ENCODE measurements around the gene ELP1.
"Not testable (repeated sequence)": the region's sequence is repeated elsewhere in the genome, so short reads cannot be mapped to it uniquely, and the experiment has no call there.

The ELP1 gene

DNA sequence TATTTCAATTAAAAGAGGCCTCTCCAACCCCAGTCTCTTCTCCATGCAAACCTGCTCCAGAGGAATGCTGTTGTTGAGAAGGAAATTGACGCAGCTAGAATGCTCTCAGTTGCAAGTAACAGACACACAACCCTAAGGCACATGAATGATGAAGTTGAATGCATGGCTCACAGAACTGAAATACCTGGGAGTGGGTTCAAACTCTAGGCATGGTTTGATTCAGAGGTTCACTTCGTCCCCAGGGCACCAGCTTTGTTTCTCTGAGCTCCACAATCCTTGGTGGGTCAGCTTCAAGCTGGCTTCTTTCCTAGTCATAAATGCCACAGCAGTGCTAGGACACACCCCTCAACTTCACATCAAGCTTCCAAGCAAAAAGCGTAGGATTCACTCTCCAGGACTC lies 82.8 kb downstream of the ELP1 start:
- DNase-seq, result no peak

DNA sequence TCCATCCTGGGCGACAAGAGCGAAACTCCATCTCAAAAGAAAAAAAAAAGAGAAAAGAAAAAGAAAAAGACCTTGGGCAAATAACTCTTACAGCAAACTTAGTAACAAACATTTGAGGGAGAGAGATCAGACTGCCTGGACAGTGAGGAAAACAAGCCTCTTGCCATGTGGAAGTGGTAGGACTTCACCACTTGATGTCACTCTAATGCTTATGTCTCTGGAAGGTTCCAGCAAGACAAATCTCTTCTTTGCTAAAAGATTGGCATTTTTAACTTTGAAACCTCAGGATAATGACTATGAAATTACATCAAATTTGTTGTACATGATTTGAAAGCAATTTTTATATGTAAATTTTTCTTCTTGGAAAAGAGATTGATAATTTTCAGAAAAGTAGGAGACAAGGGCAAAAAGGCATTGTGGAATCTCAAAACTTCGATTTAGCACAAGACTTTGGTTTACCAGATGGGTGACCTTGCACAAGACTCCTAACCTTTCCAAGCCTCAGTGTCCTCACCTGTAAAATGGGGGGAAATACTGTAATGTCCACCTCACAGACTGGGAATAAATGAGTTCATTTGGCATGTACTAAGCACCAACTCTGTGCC lies 83.5 kb downstream of the ELP1 start:
- no peak for DNase-seq

DNA sequence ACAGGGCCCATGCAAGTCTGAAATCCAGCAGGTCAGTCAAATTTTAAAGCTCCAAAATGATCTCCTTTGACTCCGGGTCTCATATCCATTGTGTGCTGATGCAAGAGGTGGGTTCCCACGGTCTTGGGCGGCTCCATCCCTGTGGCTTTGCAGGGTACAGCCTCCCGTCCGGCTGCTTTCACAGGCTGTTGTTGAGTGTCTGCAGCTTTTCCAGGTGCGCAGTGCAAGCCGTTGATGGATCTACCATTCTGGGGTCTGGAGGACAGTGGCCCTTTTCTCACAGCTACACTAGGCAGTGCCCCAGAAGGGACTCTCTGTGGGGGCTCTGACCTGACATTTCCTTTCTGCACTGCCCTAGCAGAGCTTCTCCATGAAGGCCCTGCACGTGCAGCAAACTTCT lies 85.6 kb downstream of the ELP1 start:
- not testable (repeated sequence) for DNase-seq

DNA sequence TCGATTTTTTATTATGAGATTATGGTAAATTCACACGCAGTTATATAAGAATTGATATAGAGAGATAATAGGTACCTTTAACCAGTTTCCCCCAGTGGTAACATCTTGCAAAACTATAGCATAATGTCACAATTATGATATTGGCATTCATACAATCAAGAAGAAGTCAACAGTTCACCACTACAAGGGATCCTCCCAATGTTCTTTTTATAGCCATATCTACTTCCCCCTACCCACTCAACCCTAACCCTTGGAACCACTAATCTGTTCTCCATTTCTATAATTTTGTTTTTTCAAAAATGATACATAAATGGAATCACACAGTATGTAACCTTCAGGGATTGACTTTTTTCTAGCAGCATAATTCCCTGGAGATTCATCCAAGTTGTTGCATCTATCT lies 88.0 kb downstream of the ELP1 start:
- DNase-seq, result no peak

- DNase-seq, result no peak
Measured at GRCh38 chr9:108845507-108845906, 88.4 kb downstream of the ELP1 start.

DNA sequence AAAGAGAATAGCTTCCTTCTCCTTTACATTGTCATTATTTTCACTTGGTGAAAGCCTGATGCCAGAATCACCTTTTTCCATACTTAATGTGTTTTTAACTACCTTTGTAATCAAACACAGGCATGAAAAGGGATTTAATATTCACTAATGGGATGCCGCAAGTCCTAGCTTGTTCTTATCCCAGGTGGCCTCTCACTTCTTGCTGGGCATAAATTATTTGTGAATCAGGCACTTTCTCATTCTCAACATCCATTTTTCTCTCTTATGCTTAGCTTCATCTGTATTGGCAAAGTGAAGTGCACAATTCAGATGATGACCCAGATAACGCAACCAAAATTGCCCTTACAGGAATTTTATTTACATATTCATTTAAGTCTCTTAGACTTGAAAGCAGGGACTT lies 89.1 kb downstream of the ELP1 start:
- no peak for DNase-seq

- no peak for DNase-seq
Measured at GRCh38 chr9:108844391-108844790, 89.5 kb downstream of the ELP1 start.

DNA sequence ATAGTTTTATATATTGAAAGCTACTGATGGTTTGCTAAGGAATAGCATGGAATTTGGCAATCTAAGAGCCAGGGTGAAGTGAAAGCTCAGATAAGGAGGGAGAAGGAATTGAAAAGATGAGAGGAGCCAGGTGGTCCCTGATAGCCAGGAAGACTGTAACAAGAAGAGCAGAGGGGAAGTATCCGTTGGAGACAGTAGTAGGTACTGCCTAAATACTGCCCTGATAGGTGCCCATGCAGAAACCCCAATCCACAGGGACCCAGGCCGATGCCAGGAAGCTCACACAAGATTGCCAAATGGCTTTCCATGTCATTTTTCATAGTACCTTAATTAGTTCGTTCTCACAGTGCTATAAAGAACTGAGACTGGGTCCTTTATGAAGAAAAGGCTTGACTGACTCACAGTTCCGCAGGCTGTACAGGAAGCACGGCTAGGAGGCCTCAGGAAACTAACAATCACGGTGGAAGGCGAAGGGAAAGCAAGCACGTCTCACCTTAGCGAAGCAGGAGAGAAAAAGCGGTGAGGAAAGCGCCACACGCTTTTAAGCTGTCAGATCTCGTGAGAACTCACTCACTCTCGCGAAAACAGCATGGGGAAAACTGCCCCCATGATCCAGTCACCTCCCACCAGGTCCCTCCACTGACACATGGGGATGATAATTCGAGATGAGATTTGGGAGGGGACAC lies 91.2 kb downstream of the ELP1 start:
- no peak for DNase-seq

DNA sequence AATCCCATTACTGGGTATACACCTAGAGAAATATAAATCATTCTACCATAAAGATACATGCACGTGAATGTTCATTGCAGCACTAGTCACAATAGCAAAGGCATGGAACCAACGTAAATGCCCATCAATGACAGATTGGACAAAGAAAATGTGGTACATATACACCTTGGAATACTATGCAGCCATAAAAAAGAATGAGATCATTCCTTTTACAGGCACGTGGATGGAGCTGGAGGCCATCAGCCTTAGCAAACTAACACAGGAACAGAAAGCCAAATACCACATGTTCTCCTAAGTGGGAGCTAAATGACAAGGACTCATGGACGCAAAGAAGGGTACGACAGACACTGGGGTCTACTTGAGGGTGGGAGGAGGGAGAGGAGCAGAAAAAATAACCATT lies 94.4 kb downstream of the ELP1 start:
- not testable (repeated sequence) for DNase-seq

GRCh38 chr9:108838017-108838416 lies 95.9 kb downstream of the ELP1 start:
- DNase-seq, result peak; percentile 91

DNA sequence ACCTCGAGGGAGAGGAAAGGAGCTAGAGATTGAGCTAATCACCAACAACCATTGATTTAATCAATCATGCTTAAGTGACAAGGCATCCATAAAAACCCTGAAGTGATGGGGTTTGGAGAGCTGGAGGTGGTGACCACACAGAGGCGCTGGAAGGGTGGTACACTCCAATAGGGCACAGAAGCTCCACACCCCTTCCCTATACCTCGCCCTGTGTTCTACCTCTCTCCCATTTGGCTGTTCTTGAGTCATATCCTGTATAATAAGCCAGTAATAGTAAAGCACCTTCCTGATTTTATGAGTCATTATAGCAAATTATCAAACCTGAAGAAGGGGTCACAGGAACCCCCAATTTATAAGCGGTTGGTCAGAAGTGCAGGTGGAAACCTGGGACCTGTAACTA lies 96.4 kb downstream of the ELP1 start:
- no peak for DNase-seq

- peak; percentile 48 for DNase-seq
Measured at GRCh38 chr9:108836781-108837180, 97.1 kb downstream of the ELP1 start.

DNA sequence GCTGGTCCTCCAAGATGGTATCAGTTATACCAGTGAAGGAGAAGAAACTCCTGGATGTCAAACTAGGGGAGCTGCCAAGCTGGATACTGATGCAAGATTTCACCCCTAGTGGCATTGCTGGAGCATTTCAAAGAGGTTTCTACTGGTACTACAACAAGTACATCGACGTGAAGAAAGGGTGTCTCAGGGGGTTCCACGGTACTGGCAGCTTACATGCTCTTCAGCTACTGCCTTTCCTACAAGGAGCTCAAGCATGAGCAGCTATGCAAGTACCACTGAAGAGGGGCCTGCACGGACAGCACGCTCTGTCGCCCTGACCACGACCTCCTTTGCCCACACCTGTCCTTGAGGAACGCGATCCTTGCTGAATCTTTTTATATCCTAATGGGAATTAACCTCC lies 97.6 kb downstream of the ELP1 start:
- no peak for DNase-seq

DNA sequence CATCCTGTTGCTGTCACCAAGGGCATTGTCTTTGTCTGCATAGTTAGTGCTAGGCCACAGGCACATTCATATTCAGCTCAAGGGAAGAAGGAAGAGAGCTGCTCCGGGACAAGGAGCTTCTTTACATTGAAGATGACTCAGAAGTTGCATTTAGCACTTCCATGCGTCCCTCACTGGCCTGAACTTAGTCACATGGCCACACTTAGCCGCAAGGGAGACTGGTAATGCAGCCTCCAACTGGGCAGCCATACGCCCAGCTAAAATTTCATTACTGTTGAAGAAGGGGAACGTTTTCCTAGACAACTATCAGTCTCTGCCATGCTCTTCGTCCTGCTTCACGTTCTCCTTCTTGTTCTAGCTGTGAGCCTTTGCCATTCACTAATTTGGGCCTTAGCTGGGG lies 98.1 kb downstream of the ELP1 start:
- peak; percentile 40 for DNase-seq

DNA sequence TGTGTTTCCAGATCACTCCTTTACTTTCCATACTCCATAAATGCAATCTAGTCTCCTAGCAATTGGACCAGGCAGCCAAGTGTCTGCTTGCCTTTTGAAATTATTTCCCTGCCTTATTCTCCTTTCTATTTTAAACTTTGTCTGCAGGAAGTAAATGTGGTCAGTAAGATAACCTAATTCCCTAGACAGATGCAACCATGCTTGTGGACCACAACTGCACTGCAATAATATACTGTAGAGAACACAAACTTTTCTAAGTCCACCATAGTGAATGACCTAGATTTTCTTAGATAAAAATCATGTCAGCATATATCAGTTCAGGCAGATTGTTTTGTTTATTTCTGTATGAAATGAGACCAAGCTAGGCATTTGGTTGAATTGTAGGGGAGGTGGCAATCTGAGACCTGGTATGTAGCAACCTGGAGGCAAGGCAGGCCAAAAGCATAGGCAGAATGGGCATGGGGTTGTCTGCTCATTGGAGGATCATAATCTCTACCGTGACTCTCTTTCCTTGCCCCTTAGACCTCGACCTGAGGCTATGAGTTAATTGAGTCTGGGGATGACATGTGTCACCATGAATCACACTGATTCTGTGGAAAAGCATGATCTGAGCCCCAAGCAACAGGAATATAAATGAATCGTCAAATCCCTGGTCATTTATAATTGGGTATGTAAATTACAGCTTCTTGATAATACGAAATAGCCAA lies 98.8 kb downstream of the ELP1 start:
- DNase-seq, result peak; percentile 21

GRCh38 chr9:108832179-108832500 lies 101.8 kb downstream of the ELP1 start:
- no peak for DNase-seq

- no peak for DNase-seq
Measured at GRCh38 chr9:108831496-108832178, 102.3 kb downstream of the ELP1 start.

DNA sequence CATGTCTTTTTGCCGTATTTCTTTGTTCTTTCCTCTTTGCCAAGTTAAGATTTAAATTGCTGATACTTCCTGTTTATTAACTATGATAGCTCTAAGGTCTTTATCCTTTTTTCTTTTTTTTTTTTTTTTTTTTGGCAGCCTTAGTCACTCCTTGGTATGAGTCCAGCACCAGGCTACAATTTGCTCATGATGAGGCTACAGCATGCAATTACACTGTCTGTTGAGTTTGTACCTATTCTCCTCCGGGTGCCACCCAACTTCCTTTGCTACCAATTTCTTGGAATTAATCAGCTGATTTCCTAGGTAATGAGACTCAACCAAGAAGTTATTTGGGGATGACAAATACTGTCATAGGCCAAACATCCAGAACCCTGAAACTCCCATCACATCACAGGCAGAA lies 103.7 kb downstream of the ELP1 start:
- DNase-seq, result no peak

- DNase-seq, result no peak
Measured at GRCh38 chr9:108823829-108824228, 110.1 kb downstream of the ELP1 start.

Measured in fibroblast of skin of scalp (primary cell).